Parathyroid adenoma (tissue), 2 donors: ENCODE results near the gene GPR42.
A peak's percentile ranks its signal among the peaks of the same experiment; 100 is the strongest.

Experiments
- H2AFZ ChIP-seq: fragments of 300-600 bp; sonication (generic); one replicate; pipeline ENCODE4 v1.7.0; 2017; ENCODE audit warnings: antibody characterized with exemption, mild to moderate bottlenecking
- H3K27ac ChIP-seq: fragments of 300-600 bp; sonication (generic); one replicate; pipeline ENCODE4 v1.7.0; 2017
- H3K27me3 ChIP-seq: fragments of 300-600 bp; sonication (generic); one replicate; pipeline ENCODE4 v1.7.0; 2017; ENCODE audit warnings: low read length; ENCODE audit not compliant: control insufficient read depth, insufficient read depth
- H3K36me3 ChIP-seq: fragments of 300-600 bp; sonication (generic); one replicate; pipeline ENCODE4 v1.7.0; 2017; ENCODE audit warnings: low read length; ENCODE audit not compliant: control insufficient read depth, insufficient read depth
- H3K4me1 ChIP-seq: fragments of 300-600 bp; sonication (generic); one replicate; pipeline ENCODE4 v1.7.0; 2017; ENCODE audit warnings: control low read depth
- H3K4me2 ChIP-seq: fragments of 300-600 bp; sonication (generic); one replicate; pipeline ENCODE4 v1.7.0; 2017; ENCODE audit warnings: low read length
- H3K4me3 ChIP-seq: fragments of 300-600 bp; sonication (generic); one replicate; pipeline ENCODE4 v1.7.0; 2017; ENCODE audit warnings: low read depth, low read length
- H3K79me2 ChIP-seq: fragments of 300-600 bp; sonication (generic); one replicate; pipeline ENCODE4 v1.7.0; 2017; ENCODE audit warnings: control low read depth
- H3K9ac ChIP-seq: fragments of 300-600 bp; sonication (generic); one replicate; pipeline ENCODE4 v1.7.0; 2017; ENCODE audit warnings: mild to moderate bottlenecking
- H3K9me3 ChIP-seq: fragments of 300-600 bp; sonication (generic); one replicate; pipeline ENCODE4 v1.7.0; 2017; ENCODE audit warnings: low read length; ENCODE audit not compliant: control insufficient read depth
- TF ChIP-seq, protein P1 (sequence below): fragments of 300-600 bp; sonication (generic); IDR thresholded peaks from one replicate; pipeline ENCODE4 v1.7.0; 2017; ENCODE audit warnings: antibody characterized with exemption, mild to moderate bottlenecking
- donor health status: primary hyperparathyroidism.

GPR42 gene

DNA sequence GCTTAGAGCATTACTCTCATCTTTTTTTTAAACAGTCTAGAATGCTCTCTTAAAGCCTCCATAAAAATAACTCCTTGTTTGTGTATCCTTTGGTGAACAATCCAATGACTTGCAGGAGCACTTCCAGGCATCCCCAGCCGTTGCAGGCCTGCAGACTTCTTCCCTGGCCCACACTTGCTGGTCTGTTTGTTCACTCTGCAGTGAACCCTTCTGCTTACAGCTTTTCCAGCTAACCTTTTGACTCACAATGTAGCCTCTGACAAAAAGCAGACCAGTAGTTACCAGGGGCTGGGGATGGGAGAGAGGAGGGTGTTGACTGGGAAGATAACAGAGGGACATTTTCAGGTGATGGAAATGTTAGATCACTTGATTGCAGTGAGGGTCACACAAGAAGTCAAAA lies 9.1 kb downstream of the GPR42 start:
- TF ChIP-seq, protein P1, sequence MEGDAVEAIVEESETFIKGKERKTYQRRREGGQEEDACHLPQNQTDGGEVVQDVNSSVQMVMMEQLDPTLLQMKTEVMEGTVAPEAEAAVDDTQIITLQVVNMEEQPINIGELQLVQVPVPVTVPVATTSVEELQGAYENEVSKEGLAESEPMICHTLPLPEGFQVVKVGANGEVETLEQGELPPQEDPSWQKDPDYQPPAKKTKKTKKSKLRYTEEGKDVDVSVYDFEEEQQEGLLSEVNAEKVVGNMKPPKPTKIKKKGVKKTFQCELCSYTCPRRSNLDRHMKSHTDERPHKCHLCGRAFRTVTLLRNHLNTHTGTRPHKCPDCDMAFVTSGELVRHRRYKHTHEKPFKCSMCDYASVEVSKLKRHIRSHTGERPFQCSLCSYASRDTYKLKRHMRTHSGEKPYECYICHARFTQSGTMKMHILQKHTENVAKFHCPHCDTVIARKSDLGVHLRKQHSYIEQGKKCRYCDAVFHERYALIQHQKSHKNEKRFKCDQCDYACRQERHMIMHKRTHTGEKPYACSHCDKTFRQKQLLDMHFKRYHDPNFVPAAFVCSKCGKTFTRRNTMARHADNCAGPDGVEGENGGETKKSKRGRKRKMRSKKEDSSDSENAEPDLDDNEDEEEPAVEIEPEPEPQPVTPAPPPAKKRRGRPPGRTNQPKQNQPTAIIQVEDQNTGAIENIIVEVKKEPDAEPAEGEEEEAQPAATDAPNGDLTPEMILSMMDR: no peak
- Histone ChIP-seq H3K4me1 (peaks cover 10% of the 10 kb centered on the region), H3K36me3 (no peaks in the 10 kb centered on the region), H3K27ac (peak overlapping the region; percentile 55), H3K4me2 (no peak overlapping the region), H3K79me2 (no peaks in the 10 kb centered on the region), H3K4me3 (no peak overlapping the region), H3K9me3 (no peaks in the 10 kb centered on the region), H3K27me3 (no peaks in the 10 kb centered on the region), H3K9ac (no peak overlapping the region), H2AFZ (peak overlapping the region; percentile 59)

GRCh38 chr19:35380450-35381124 lies 9.7 kb downstream of the GPR42 start:
- Histone ChIP-seq H3K36me3 (no peaks in the 10 kb centered on the region), H2AFZ (peak overlapping the region; percentile 59), H3K27me3 (no peaks in the 10 kb centered on the region), H3K4me1 (peaks cover 10% of the 10 kb centered on the region), H3K4me3 (no peak overlapping the region), H3K9ac (no peak overlapping the region), H3K27ac (peak overlapping the region; percentile 55), H3K79me2 (no peaks in the 10 kb centered on the region), H3K9me3 (no peaks in the 10 kb centered on the region), H3K4me2 (no peak overlapping the region)
- TF ChIP-seq, protein P1: no peak

DNA sequence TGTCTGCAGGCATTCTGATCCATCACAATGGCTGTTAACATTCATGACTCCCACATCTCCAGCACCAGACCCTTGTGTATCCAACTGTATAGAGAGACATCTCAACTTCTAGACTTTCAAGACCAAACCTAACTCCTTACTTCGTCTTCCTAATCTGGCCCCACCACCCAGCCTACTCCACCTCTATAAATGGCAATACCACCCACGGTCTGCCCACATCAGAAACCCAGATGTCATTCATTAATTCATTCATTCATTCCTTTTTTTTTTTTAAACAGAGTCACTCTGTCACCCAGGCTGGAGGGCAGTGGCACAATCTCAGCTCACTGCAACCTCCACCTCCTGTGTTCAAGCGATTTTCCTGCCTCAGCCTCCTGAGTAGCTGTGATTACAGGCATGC lies 10.4 kb downstream of the GPR42 start:
- Histone ChIP-seq H3K9me3 (no peaks in the 10 kb centered on the region), H3K27me3 (no peaks in the 10 kb centered on the region), H3K27ac (peak overlapping the region; percentile 55), H3K4me3 (no peak overlapping the region), H3K79me2 (no peaks in the 10 kb centered on the region), H3K4me2 (no peak overlapping the region), H3K36me3 (no peaks in the 10 kb centered on the region), H2AFZ (peak overlapping the region; percentile 59), H3K4me1 (peaks cover 10% of the 10 kb centered on the region), H3K9ac (no peak overlapping the region)
- TF ChIP-seq, protein P1: no peak

- TF ChIP-seq, protein P1: no peak
- Histone ChIP-seq H3K4me3 (no peak overlapping the region), H3K79me2 (no peaks in the 10 kb centered on the region), H3K9ac (no peak overlapping the region), H3K4me2 (peak overlapping the region; percentile 9), H3K27me3 (no peaks in the 10 kb centered on the region), H3K9me3 (no peaks in the 10 kb centered on the region), H2AFZ (no peak overlapping the region), H3K27ac (no peak overlapping the region), H3K36me3 (no peaks in the 10 kb centered on the region), H3K4me1 (peaks cover 10% of the 10 kb centered on the region)
Measured at GRCh38 chr19:35381926-35382325, 11.1 kb downstream of the GPR42 start.

GRCh38 chr19:35383536-35383935 lies 12.7 kb downstream of the GPR42 start:
- H3K4me1 ChIP-seq: peaks cover 15% of the 10 kb centered on the region

More at GRCh38 chr19:35383536-35383935, 12.7 kb downstream of the GPR42 start:
- TF ChIP-seq, protein P1: no peak
- Histone ChIP-seq H3K9me3 (no peaks in the 10 kb centered on the region), H3K27ac (no peak overlapping the region), H3K27me3 (no peaks in the 10 kb centered on the region), H3K4me3 (no peak overlapping the region), H2AFZ (no peak overlapping the region), H3K36me3 (no peaks in the 10 kb centered on the region), H3K9ac (no peak overlapping the region), H3K4me2 (no peak overlapping the region), H3K79me2 (no peaks in the 10 kb centered on the region)
